SHP77 treated with DMSO at 0.1 percent for 48 hours (cell line): ENCODE data around the gene PIAS2.
"Not testable (repeated sequence)": the region's sequence is repeated elsewhere in the genome, so short reads cannot be mapped to it uniquely, and the experiment has no call there.

ENCODE experiments used
- DNase-seq: peaks from one replicate; lab custom pipeline; 2025; lab: John Stamatoyannopoulos, UW

The PIAS2 gene

GRCh38 chr18:46899274-46899948, 17.9 kb downstream of the PIAS2 start:
- no peak for DNase-seq

GRCh38 chr18:46894124-46894523, 23.2 kb downstream of the PIAS2 start:
- DNase-seq = no peak

GRCh38 chr18:46893360-46893759, 23.9 kb downstream of the PIAS2 start:
- DNase-seq = no peak

GRCh38 chr18:46892842-46893241, 24.5 kb downstream of the PIAS2 start:
- no peak for DNase-seq

GRCh38 chr18:46891742-46892214, 25.5 kb downstream of the PIAS2 start:
- no peak for DNase-seq

- DNase-seq = no peak
Observed at GRCh38 chr18:46888965-46889364, 28.3 kb downstream of the PIAS2 start.

GRCh38 chr18:46886893-46887292, 30.4 kb downstream of the PIAS2 start:
- DNase-seq = no peak

- no peak for DNase-seq
Observed at GRCh38 chr18:46883180-46883579, 34.1 kb downstream of the PIAS2 start.

GRCh38 chr18:46877329-46877987, 39.8 kb downstream of the PIAS2 start:
- DNase-seq = no peak

GRCh38 chr18:46868169-46868921, 49.0 kb downstream of the PIAS2 start:
- DNase-seq = no peak

- no peak for DNase-seq
Observed at GRCh38 chr18:46867367-46868143, 49.8 kb downstream of the PIAS2 start.

GRCh38 chr18:46866523-46866922, 50.8 kb downstream of the PIAS2 start:
- no peak for DNase-seq

- not testable (repeated sequence) for DNase-seq
Observed at GRCh38 chr18:46865245-46865644, 52.1 kb downstream of the PIAS2 start.

GRCh38 chr18:46859855-46860254, 57.5 kb downstream of the PIAS2 start:
- no peak for DNase-seq

GRCh38 chr18:46858290-46858689, 59.0 kb downstream of the PIAS2 start:
- DNase-seq = no peak

- peak; percentile 8 for DNase-seq
Observed at GRCh38 chr18:46856973-46857372, 60.3 kb downstream of the PIAS2 start.

GRCh38 chr18:46849007-46849406, 68.3 kb downstream of the PIAS2 start:
- DNase-seq = no peak

- no peak for DNase-seq
Observed at GRCh38 chr18:46843372-46843771, 73.9 kb downstream of the PIAS2 start.

- no peak for DNase-seq
Observed at GRCh38 chr18:46842583-46842982, 74.7 kb downstream of the PIAS2 start.

- DNase-seq = no peak
Observed at GRCh38 chr18:46833899-46834298, 83.4 kb downstream of the PIAS2 start.

- no peak for DNase-seq
Observed at GRCh38 chr18:46832849-46833248, 84.5 kb downstream of the PIAS2 start.

- DNase-seq = not testable (repeated sequence)
Observed at GRCh38 chr18:46832422-46832821, 84.9 kb downstream of the PIAS2 start.
